ENCODE results near the gene HCRTR1. TPM values are rescaled to one million over a fixed set of nuclear protein-coding genes. Genes with fewer than 3 reads are reported as not detected.

HCRTR1 gene
- total RNA-seq, 1 donor from 2014 or later: 1.6 TPM

- peak; percentile 78 to 86 for DNase-seq (ENCODE audit: low spot score in 2 of 2)
- FAIRE-seq: no peak
These were observed 46.3 kb downstream of the HCRTR1 start for GRCh38 chr1:31663622-31664452.

GRCh38 chr1:31664528-31664927 is 47.0 kb downstream of the HCRTR1 start:
- DNase-seq (ENCODE audit: low spot score in 2 of 2): no peak
- no peak for FAIRE-seq

DNA sequence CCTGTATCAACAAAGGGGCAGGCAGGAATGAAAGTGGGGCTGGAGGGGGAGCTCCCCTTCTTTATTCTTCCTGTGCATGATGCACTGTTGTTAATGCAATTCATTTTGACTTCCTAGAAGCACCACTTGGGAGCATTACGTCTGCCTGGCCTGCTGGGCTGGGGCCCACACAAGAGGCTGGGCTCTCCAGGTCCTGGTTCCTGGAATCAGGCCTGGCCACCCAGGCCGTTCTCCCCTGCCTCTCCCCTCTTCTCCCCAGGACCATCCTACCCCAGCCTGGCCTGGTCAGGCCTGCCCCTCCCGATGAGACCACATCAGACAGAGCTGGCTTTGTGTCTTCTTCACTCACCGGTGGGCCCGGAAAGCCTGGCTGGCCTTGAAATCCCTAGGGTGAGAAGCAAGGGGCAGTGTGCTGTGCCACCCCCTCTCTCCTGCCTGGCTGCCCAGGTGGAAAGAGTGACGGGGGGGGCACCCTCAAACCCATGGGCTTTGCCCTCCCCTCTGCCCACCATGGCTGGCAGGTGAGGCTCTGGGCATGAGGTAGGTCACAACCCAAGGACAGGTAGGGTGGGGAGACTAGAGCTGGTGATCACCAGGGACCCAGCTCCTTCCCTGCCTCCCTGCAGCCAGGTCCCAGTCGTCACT is 47.9 kb downstream of the HCRTR1 start:
- DNase-seq (ENCODE audit: low spot score in 2 of 2) (no peak), FAIRE-seq (no peak)

DNA sequence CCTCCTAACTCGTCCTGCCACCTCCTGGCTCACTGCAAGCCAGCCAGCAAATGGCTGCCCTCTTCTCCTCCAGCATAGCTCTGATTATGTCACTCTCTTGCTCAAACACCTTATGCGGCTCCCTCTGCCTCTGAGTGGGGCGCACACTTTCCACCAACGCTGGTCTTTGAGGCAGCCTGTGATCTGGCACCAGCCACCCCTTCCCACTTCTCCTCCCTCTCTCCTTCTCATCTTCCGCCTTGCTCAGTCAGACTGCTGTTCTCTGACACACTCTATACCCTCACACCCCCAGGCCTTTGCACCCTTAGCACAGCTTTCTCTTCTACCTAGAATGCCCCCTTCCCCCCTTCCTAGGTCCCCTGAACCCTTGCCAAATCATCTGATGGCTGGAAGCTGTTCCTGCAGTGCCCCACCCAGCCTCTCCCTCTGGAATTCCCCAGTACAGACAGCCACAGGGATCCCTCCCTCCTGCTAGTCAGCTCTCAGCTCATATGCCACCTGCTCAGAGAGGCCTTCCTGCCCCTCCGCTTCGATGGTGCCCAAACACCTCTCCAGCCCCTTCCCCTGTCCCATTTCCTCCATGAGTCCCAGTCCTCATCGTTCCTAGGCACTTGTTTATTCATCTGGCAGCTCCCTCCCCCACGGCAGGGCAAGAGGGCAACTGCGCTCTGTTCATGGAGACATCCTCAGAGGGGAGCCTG is 48.9 kb downstream of the HCRTR1 start:
- DNase-seq (ENCODE audit: low spot score in 2 of 2): no peak

DNA sequence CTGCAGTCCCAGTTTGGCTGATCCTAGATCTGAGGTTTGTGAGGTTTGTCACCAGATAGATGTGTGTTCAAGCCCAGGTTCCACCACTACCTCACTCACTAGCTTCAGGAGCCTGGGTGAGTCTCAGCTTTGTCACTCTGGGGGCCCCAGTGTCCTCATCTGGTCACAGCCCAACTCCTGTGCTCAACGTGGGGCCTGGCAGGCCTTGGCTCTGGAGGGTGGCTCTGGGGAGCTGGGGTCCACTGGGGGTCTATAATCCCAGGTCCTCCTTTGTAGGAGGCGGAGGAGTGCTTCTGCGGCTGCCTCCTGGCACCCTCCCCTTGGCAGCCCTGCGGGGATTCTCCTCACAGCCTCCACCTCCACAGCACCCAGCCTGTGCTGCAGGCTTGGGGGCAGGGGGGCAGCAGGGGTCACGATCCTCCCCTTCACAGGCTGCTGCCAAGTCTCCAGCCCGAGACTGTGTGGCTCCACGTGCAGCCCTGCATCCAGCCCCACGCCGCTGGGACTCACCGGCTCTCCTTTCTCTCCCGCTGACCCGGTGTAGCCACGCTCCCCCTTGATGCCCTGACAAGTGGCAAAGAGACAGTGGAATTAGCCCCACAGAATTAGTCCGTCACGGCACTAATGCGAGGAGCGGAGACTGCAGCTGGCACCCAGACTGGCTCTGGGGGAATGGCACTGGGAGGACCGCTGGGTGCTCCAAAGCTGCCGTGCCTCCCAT is 49.7 kb downstream of the HCRTR1 start:
- DNase-seq (ENCODE audit: low spot score in 2 of 2) (no peak), FAIRE-seq (no peak)

More for the DNA sequence above, 48.9 kb downstream of the HCRTR1 start:
- no peak for FAIRE-seq

GRCh38 chr1:31668303-31668883 is 50.9 kb downstream of the HCRTR1 start:
- no peak for FAIRE-seq
- DNase-seq (ENCODE audit: low spot score in 2 of 2): no peak

GRCh38 chr1:31669433-31669785 is 51.9 kb downstream of the HCRTR1 start:
- FAIRE-seq (no peak), DNase-seq (ENCODE audit: low spot score in 2 of 2) (no peak)

DNA sequence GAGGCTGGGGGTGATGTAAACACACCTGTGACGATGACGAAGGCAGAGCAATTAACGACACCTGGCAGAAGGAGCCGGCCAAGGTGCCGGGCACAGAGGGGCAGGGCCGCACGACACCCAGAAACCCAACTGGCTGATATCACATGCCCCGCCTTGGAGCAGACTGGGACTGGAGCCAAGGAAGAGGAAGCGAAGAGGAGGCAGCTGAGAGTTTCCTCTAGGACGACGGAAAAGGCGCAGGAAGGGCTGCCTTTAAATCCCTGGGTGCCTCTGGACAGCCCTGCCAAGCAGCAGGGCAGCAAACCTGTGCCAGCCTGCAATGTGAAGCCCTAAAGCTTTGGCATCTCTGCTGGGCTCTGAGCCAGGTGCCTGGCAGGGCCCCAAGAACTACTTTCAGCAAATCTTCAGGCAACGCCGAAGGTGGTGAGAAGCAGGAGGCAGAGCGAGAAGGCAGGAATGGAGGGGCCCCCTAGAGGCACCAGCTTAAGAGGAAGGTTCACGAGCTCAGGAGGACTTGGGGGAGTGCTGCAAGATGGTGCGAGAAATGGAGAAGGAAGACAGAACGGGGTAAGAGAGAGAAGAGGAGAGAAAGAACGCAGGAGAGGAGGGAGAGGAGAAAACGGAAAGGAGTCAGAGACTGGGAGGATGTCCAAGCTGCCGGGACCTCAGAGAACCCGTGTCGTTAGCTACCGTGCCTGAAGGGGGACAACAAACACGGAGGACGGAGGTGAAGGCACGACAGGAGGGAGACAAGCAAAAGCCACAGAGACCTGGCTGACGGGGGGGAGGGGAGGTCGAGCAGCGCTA is 52.5 kb downstream of the HCRTR1 start:
- peak; percentile 42 to 62 for DNase-seq (ENCODE audit: low spot score in 2 of 2)
- FAIRE-seq: no peak

GRCh38 chr1:31670593-31670964 is 53.1 kb downstream of the HCRTR1 start:
- no peak for FAIRE-seq
- no peak for DNase-seq (ENCODE audit: low spot score in 2 of 2)

DNA sequence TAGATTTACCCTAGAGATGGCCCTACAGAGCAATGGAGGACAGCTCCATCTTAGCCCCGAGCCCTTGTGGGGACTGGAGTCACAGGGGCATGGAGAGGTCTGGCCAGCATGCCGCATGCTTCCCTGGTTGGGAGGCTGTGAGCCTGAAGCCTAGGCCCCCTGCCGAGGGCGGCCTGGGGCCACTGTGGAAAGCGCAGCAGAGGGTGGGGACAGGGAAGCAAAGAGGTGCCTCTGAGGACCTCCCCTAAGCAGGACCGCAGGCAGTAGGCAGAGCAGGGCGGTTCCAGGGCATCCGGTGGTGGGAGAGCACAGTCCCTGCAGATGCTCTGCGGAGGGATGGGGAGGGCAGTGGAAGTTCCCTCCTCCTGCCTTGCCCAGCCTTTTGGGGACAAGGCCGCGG is 53.7 kb downstream of the HCRTR1 start:
- DNase-seq (ENCODE audit: low spot score in 2 of 2): no peak
- FAIRE-seq: no peak

DNA sequence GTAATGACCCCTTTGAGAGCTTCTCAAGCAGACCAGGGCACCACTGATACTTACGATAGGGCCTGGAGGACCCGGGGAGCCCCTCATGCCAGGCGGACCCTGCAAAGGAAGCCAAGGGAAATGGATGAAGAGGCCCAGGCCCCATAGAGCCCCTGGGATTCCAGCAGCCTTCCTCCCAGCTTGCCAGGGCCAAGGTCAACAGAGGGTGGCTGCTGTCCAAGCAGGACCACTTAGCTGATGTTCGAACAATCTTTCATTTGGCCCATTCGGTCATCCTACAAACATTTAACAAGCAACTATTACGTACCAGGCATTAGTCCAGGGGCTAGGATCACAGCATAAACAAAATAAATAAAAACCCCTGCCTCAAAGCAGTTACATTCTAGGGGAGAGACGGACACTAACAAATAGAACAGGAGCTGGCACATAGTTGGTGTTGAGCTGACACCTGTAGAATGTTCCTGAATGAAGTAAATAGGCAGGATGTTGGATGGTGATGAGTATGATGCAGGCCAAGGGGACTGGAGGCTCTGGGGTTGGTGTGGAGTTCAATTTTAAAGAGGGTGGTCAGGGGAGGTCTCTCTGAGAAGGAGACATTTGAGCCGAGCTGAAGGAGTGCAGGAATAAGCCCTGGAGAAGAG is 54.2 kb downstream of the HCRTR1 start:
- DNase-seq (ENCODE audit: low spot score in 2 of 2) (no peak), FAIRE-seq (no peak)

DNA sequence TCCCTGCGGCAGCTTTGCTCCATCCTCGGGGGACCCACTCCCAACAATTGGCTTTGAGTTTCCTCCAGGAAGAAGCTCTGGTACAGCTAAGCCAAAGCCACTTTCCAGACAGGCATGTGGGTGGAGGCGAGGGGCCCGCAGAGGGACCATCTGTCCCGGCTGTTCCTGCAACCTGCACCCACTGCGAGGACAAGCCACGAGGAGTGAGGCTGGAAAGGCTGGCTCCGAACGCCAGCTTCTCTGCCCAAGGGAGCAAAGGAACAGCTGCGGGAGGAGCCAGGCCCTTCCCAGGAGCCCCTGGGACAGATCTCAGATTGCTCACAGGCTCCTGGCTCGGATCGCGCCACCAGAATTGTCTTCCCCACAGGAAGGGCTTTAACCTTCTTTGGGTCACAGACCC is 55.5 kb downstream of the HCRTR1 start:
- FAIRE-seq (no peak), DNase-seq (ENCODE audit: low spot score in 2 of 2) (peak in 1 of 2 donors; percentile 42)

DNA sequence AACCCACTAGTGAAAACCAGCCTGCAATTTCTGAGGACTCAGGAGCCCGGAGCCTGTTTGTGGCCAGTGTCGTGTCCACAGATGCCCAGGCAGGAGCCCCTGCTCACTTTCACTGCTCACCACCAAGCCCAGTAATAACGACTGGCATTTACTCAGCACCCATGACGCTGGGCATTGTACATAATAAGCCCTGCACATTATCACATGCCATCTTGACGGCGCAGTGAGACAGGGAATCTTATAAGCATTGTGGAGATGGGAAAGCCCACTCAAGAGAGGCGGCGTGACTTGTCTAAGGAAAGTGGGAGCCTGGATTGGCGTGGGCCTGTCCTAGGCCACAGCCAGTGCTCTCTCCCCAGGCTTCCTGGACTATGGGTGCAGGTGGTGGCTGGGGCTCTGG is 55.9 kb downstream of the HCRTR1 start:
- FAIRE-seq (no peak), DNase-seq (ENCODE audit: low spot score in 2 of 2) (no peak)

DNA sequence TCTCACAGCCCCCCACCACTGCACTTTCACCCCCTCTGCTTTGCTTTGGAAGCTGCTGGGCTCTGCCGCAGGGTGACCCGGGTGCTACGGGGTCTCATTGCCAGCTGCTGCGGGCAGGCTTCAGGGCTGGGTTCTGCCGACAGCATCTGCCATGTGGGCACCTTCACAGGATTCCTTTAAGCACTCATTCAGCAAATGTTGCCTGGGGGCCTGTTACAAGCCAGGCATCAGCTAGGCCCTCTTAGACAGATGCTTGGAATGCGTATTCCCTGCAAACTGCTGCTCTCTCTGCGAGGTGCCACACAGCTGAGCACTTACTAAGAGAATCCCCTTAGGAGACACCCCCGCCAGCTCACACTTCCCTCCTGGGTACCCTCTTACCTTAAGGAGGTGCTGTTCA is 57.1 kb downstream of the HCRTR1 start:
- DNase-seq (ENCODE audit: low spot score in 2 of 2) (no peak), FAIRE-seq (no peak)

DNA sequence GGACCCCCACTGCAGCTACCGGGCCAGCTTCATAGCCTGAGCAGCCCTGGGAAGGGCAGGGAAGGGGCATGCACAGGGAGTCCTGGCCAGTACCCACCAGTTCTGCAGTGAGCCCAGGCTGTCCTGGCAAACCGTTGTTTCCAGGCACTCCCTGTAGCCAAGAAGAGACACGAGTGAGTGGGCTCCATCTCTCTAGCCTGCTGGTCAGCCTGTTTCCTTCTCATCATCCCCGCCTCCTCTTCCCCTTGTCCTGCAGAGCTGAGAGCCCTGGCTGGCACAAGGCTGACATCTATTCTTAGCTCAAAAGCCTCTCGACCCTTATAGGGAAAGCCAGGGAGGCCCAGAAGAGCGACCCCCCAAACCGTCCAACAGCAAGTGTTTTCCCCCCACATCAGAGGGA is 57.7 kb downstream of the HCRTR1 start:
- no peak for FAIRE-seq
- DNase-seq (ENCODE audit: low spot score in 2 of 2): no peak

DNA sequence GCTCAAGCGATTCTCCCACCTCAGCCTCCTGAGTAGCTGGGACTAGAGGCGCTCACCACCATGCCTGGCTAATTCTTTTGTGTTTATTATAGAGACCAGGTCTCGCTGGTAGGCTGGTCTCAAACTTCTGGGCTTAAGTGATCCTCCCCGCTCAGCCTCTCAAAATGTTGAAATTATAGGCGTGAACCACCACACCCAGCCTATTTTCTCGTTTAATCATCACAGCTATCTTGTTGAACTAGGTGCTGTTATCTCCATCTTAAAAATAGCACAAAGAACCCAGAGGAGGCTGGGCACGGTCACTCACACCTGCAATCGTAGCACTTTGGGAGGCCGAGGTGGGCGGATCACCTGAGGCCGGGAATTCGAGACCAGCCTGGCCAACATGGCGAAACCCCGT is 58.3 kb downstream of the HCRTR1 start:
- DNase-seq (ENCODE audit: low spot score in 2 of 2) (no peak), FAIRE-seq (no peak)

All from frontal cortex (tissue), 4 donors.